ENCODE results near the gene PTPN14.

PTPN14 gene

DNA sequence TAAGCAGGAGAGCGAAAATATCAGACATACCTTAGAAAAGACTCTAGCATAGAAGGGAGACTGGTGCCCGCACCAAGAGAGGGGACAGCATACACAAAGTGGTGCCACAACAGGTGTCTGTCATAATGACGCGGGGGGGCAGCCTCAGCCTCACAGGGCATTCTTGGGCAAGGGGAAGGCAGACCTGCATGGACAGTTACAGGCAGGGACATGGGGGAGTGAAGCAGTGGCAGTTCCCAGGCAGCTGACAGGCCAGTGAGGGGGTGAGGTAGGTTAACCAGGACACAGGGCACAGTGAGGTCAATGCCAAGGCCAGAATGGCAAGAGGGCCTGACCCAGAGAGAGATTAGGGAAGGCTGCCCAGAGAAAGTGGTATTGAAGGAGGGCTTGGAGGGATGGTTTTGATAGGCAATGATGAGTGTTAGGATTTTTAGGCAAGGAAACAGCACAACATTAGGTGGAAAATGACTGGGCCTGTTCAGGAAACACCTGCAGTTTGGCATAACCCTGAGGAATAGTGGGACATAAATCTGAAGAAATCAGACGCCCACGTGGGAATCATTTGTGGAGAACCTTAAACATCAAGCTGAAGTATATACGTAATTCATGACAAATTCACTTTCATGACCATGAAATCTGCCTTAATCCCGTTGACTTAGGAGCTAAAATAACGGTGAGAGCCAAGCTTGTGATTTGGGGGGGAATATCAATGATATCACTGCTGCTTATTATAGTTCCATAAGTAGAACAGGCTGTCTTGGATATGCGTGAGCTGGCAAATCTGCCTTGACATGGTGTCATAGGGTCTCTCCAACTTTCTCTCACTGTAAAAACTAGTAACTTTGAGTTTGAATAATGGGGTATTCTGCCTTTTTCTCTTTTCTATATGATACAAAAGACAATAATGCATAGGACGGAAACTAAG lies 8.9 kb downstream of the PTPN14 start:
- Mint-ChIP-seq H3K4me1 (peaks cover 89% of the 10 kb centered on the region), H3K27ac (peak overlapping the region; percentile 59), H3K4me3 (no peak overlapping the region), H3K27me3 (ENCODE audit: low read depth, poor library complexity) (no peaks in the 10 kb centered on the region), H3K36me3 (ENCODE audit: low read depth) (peaks cover 11% of the 10 kb centered on the region), H3K9me3 (no peaks in the 10 kb centered on the region)
- peak; percentile 17 for DNase-seq
- TF ChIP-seq, protein P1, sequence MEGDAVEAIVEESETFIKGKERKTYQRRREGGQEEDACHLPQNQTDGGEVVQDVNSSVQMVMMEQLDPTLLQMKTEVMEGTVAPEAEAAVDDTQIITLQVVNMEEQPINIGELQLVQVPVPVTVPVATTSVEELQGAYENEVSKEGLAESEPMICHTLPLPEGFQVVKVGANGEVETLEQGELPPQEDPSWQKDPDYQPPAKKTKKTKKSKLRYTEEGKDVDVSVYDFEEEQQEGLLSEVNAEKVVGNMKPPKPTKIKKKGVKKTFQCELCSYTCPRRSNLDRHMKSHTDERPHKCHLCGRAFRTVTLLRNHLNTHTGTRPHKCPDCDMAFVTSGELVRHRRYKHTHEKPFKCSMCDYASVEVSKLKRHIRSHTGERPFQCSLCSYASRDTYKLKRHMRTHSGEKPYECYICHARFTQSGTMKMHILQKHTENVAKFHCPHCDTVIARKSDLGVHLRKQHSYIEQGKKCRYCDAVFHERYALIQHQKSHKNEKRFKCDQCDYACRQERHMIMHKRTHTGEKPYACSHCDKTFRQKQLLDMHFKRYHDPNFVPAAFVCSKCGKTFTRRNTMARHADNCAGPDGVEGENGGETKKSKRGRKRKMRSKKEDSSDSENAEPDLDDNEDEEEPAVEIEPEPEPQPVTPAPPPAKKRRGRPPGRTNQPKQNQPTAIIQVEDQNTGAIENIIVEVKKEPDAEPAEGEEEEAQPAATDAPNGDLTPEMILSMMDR (IDR thresholded peaks at IDR 0.05), result no peak

DNA sequence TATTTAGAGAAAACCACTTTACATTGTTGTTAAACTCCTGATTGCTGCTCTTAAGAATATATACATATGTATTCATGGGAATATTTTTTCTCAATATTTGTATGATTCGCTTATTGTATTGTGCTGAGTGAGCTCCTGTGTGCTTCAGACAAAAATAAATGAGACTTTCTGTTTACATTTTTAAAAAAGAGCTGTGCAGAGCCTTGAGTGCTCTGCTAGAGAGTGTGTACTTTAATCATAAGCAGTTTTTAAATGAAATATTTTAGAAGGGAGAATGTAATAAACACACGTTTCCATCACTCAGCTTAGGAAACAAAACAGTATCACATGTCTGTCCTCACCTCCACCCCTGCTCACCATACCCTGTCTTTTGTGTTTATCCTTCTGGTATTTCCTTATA lies 9.7 kb downstream of the PTPN14 start:
- DNase-seq, result no peak
- H3K9me3 Mint-ChIP-seq, result no peaks in the 10 kb centered on the region
- TF ChIP-seq, protein P1 (IDR thresholded peaks at IDR 0.05), result no peak
- peak overlapping the region; percentile 43 for H3K27ac Mint-ChIP-seq
- no peak overlapping the region for H3K4me3 Mint-ChIP-seq
- H3K27me3 Mint-ChIP-seq (ENCODE audit: low read depth, poor library complexity), result no peaks in the 10 kb centered on the region
- peaks cover 15% of the 10 kb centered on the region for H3K36me3 Mint-ChIP-seq (ENCODE audit: low read depth)
- H3K4me1 Mint-ChIP-seq, result peaks cover 81% of the 10 kb centered on the region

DNA sequence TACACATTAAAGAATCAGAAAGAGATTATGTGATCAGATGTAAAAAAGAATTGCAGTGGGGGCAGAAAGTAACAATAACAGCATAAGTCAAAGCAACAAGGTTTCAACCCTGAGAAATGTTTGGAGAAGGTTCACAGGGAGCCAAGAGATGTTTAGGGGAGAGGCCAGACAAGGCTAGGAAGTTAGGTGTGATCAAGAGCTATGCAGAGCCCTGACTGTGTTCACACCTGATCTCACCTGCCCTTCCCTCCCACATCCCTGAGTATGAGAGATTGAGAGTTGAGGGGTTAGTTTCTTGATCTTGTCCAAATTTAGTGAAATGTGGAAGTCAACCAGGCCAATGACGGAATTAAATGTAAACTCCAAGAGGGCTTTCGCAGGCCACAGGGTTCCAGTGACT lies 10.2 kb downstream of the PTPN14 start:
- Mint-ChIP-seq H3K27me3 (ENCODE audit: low read depth, poor library complexity) (no peaks in the 10 kb centered on the region), H3K4me3 (no peak overlapping the region), H3K9me3 (no peaks in the 10 kb centered on the region), H3K27ac (peak overlapping the region; percentile 49), H3K4me1 (peaks cover 76% of the 10 kb centered on the region), H3K36me3 (ENCODE audit: low read depth) (peaks cover 15% of the 10 kb centered on the region)
- DNase-seq, result no peak
- TF ChIP-seq, protein P1 (IDR thresholded peaks at IDR 0.05), result no peak

DNA sequence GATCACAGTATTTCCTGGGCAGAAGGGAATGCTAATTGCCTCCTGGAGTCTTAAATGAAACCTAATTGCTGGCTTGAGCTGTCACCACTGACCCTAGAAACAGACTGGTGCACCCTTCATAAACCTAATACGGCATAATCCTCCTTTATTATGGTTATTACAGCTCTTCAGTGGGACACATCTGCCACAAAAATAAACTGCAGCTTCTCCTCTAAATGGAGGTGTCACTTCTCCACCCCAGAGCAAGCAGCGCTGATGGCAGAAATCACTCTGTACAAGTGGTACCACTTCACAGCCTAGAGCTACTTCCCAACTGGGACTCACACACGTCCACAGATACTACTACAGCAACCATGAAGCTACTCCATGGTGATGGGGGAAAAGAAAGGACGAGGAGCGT lies 11.1 kb downstream of the PTPN14 start:
- Mint-ChIP-seq H3K4me1 (peaks cover 67% of the 10 kb centered on the region), H3K27me3 (ENCODE audit: low read depth, poor library complexity) (no peaks in the 10 kb centered on the region), H3K4me3 (no peak overlapping the region), H3K27ac (no peak overlapping the region), H3K36me3 (ENCODE audit: low read depth) (peaks cover 18% of the 10 kb centered on the region), H3K9me3 (no peaks in the 10 kb centered on the region)
- no peak for DNase-seq
- TF ChIP-seq, protein P1 (IDR thresholded peaks at IDR 0.05), result no peak

DNA sequence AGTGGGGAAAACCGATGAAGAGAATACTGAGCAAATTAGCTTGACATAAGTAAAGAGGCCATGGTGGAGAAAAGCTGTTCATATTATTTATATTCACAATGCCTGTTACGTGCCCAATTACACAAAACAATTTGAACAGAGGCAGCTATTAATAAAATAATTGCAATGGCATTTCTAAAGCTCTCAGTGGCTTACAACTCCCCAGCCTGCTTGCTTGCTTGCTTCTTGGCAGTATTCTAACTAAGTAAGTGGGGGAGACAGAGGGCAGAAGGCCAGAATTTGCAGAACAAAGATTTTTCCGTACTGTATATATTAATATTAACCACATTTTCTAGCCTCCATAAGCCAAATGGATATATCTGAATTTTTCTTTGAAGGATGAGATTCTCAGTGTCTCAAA lies 12.9 kb downstream of the PTPN14 start:
- Mint-ChIP-seq H3K27ac (peak overlapping the region; percentile 76), H3K27me3 (ENCODE audit: low read depth, poor library complexity) (no peaks in the 10 kb centered on the region), H3K4me1 (peaks cover 52% of the 10 kb centered on the region), H3K9me3 (peaks cover 13% of the 10 kb centered on the region), H3K36me3 (ENCODE audit: low read depth) (peaks cover 29% of the 10 kb centered on the region), H3K4me3 (no peak overlapping the region)
- DNase-seq, result no peak
- TF ChIP-seq, protein P1 (IDR thresholded peaks at IDR 0.05), result no peak

All from nephron progenitor cell (in vitro differentiated cells).